ENCODE measurements around the gene TPK1. TPM values are rescaled to one million over a fixed set of nuclear protein-coding genes. Genes with fewer than 3 reads are reported as not detected.

Gene TPK1
- polyA plus RNA-seq, 4 donors, result 2.7 to 21.9 (median 15.3) TPM

DNA sequence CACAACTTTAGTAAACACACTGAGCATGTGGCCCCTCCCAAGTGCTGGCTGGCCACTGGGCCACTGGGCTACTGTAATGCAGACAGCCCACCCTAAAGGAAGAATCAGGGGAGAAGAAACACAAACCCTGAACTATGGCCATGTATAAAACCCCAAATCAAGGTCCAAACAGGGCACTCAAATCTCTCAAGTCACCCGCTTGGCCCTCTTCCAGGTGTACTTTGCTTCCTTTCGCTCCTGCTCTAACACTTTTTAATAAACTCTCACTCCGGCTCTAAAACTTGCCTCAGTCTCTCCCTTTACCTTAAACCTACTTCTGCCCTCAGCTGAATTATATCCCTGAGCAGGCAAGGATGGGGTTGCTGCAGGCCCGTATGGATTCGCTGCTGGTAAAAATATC, 72.6 kb downstream of the TPK1 start:
- peak overlapping the region in 1 of 3 donors; percentile 43 for H3K27ac ChIP-seq (ENCODE audit: low read depth in 1 of 3, low read length in 2 of 3)

DNA sequence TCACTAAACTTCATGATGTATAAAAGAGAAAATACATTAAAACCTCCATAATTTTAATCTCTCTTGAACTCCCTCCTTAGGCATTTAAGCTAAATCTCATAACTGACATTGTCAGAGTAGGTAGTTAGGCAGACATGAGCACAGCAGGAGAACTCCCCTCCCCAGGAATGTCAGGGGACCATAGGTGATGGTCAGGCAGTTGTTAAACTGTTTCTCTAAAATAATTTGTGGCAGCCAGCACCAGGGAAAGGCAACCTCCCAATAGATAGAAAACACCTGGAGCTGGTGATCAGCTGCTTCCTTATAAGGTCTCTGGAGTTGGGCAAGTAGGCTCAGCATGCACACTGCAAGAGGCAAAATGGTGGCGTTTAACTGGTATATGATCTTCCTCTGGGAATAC, 73.0 kb downstream of the TPK1 start:
- Histone ChIP-seq H3K27ac (ENCODE audit: low read depth in 1 of 3, low read length in 2 of 3) (peak overlapping the region in 1 of 3 donors; percentile 43), H3K4me3 (ENCODE audit: low read depth in 1 of 3, low read length in 3 of 3) (no peak overlapping the region), H3K9me3 (ENCODE audit: control insufficient read depth in 2 of 2, insufficient read depth in 1 of 2, low read depth in 1 of 2, low read length in 1 of 2) (no peaks in the 10 kb centered on the region), H3K36me3 (ENCODE audit: control insufficient read depth in 3 of 3, insufficient read depth in 2 of 3, low read depth in 1 of 3, low read length in 3 of 3) (no peaks in the 10 kb centered on the region), H3K4me1 (ENCODE audit: control insufficient read depth in 3 of 3, insufficient read depth in 2 of 3, low read depth in 1 of 3, low read length in 2 of 3) (peaks cover 0 to 7% (median 6%) of the 10 kb centered on the region in 3 donors), H3K27me3 (ENCODE audit: control insufficient read depth in 3 of 3, insufficient read depth in 3 of 3, low read length in 3 of 3) (no peaks in the 10 kb centered on the region)
- no peak for DNase-seq
- 27 to 62% (median 58%) methylated on average over 1 of the region's 1 CpG for WGBS, 3 donors
- no peak for FAIRE-seq

More for the DNA sequence above, 72.6 kb downstream of the TPK1 start:
- FAIRE-seq (no peak), DNase-seq (peak; percentile 70 to 90)
- H3K27me3 ChIP-seq (ENCODE audit: control insufficient read depth in 3 of 3, insufficient read depth in 3 of 3, low read length in 3 of 3), result no peaks in the 10 kb centered on the region
- no peak overlapping the region for H3K4me3 ChIP-seq (ENCODE audit: low read depth in 1 of 3, low read length in 3 of 3)
- no peaks in the 10 kb centered on the region for H3K36me3 ChIP-seq (ENCODE audit: control insufficient read depth in 3 of 3, insufficient read depth in 2 of 3, low read depth in 1 of 3, low read length in 3 of 3)
- no peaks in the 10 kb centered on the region for H3K9me3 ChIP-seq (ENCODE audit: control insufficient read depth in 2 of 2, insufficient read depth in 1 of 2, low read depth in 1 of 2, low read length in 1 of 2)
- WGBS, 3 donors, result 25 to 65% (median 37%) methylated on average over 5 of the region's 5 CpGs
- H3K4me1 ChIP-seq (ENCODE audit: control insufficient read depth in 3 of 3, insufficient read depth in 2 of 3, low read depth in 1 of 3, low read length in 2 of 3), result peaks cover 0 to 7% (median 6%) of the 10 kb centered on the region in 3 donors

DNA sequence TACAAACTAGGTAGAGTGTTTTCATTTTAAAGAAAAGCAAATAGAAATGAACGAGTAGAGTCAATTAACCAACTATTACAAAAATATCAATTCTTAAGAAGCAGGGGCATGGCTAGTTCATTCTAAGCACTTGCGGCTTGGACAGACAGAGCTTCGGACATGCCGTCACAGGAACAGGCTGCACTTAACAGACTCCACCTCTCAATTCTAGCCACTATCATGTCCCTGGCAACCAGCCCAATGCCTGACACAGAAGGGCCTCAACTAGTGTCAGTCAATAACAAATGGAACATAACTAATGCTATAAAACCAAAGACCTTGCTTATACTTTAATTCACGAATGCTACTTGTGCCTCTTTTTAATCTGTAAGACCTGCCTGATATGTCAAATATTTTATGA, 74.4 kb downstream of the TPK1 start:
- no peak for DNase-seq

DNA sequence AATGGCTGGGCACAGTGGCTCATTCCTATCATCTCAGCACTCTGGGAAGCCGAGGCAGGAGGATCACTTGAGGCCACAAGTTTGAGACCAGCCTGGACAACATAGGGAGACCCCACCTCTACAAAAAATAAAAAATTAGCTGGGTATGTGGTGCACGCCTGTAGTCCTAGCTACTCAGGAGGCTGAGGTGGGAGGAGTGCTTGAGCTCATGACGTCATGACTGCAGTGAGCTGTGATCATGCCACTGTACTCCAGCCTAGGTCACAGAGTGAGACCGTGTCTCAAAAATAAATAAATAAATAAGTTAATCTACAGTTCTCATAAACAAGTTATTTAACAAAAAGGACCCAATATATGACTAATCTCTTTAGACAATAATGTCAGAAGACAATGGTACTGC, 76.2 kb downstream of the TPK1 start:
- Histone ChIP-seq H3K36me3 (ENCODE audit: control insufficient read depth in 3 of 3, insufficient read depth in 2 of 3, low read depth in 1 of 3, low read length in 3 of 3) (peaks cover 0 to 2% (median 0%) of the 10 kb centered on the region in 3 donors), H3K4me1 (ENCODE audit: control insufficient read depth in 3 of 3, insufficient read depth in 2 of 3, low read depth in 1 of 3, low read length in 2 of 3) (peaks cover 0 to 7% (median 6%) of the 10 kb centered on the region in 3 donors), H3K27ac (ENCODE audit: low read depth in 1 of 3, low read length in 2 of 3) (no peak overlapping the region), H3K27me3 (ENCODE audit: control insufficient read depth in 3 of 3, insufficient read depth in 3 of 3, low read length in 3 of 3) (no peaks in the 10 kb centered on the region), H3K9me3 (ENCODE audit: control insufficient read depth in 2 of 2, insufficient read depth in 1 of 2, low read depth in 1 of 2, low read length in 1 of 2) (no peaks in the 10 kb centered on the region), H3K4me3 (ENCODE audit: low read depth in 1 of 3, low read length in 3 of 3) (no peak overlapping the region)
- no peak for FAIRE-seq
- no peak for DNase-seq
- 69 to 97% (median 96%) methylated on average over 4 of the region's 4 CpGs for WGBS, 3 donors

More for the DNA sequence above, 74.4 kb downstream of the TPK1 start:
- no peak for FAIRE-seq
- WGBS, 3 donors, result 79 to 82% (median 79%) methylated on average over 5 of the region's 5 CpGs
- H3K27ac ChIP-seq (ENCODE audit: low read depth in 1 of 3, low read length in 2 of 3), result no peak overlapping the region
- H3K9me3 ChIP-seq (ENCODE audit: control insufficient read depth in 2 of 2, insufficient read depth in 1 of 2, low read depth in 1 of 2, low read length in 1 of 2), result no peaks in the 10 kb centered on the region
- H3K27me3 ChIP-seq (ENCODE audit: control insufficient read depth in 3 of 3, insufficient read depth in 3 of 3, low read length in 3 of 3), result no peaks in the 10 kb centered on the region
- H3K4me3 ChIP-seq (ENCODE audit: low read depth in 1 of 3, low read length in 3 of 3), result no peak overlapping the region
- H3K36me3 ChIP-seq (ENCODE audit: control insufficient read depth in 3 of 3, insufficient read depth in 2 of 3, low read depth in 1 of 3, low read length in 3 of 3), result peaks cover 0 to 2% (median 0%) of the 10 kb centered on the region in 3 donors
- peaks cover 0 to 7% (median 6%) of the 10 kb centered on the region in 3 donors for H3K4me1 ChIP-seq (ENCODE audit: control insufficient read depth in 3 of 3, insufficient read depth in 2 of 3, low read depth in 1 of 3, low read length in 2 of 3)

DNA sequence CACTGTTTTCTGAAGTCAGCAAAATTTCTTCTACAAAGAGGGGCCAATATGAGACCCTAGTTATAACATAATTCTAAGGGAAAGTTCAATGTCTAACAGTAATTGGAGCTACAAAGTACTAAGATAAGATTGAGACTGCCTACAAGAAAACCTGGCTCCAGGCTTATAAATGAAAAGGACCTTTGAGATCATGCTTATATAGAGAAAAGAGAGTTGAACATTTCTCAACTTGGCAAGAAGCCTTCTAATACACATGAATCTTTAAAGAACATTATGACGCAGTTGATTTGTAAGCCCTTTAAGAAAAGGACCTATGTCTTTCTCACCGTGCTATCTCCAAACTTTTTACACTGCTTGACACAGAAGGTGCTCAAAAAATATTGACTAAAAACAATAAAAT, 87.9 kb downstream of the TPK1 start:
- Histone ChIP-seq H3K36me3 (ENCODE audit: control insufficient read depth in 3 of 3, insufficient read depth in 2 of 3, low read depth in 1 of 3, low read length in 3 of 3) (no peaks in the 10 kb centered on the region), H3K4me3 (ENCODE audit: low read depth in 1 of 3, low read length in 3 of 3) (no peak overlapping the region), H3K4me1 (ENCODE audit: control insufficient read depth in 3 of 3, insufficient read depth in 2 of 3, low read depth in 1 of 3, low read length in 2 of 3) (peaks cover 0 to 9% (median 0%) of the 10 kb centered on the region in 3 donors), H3K27me3 (ENCODE audit: control insufficient read depth in 3 of 3, insufficient read depth in 3 of 3, low read length in 3 of 3) (no peaks in the 10 kb centered on the region), H3K27ac (ENCODE audit: low read depth in 1 of 3, low read length in 2 of 3) (peak overlapping the region in 1 of 3 donors; percentile 75), H3K9me3 (ENCODE audit: control insufficient read depth in 2 of 2, insufficient read depth in 1 of 2, low read depth in 1 of 2, low read length in 1 of 2) (no peaks in the 10 kb centered on the region)
- DNase-seq, result peak; percentile 72 to 92
- 12 to 43% (median 29%) methylated on average over 2 of the region's 2 CpGs for WGBS, 3 donors
- peak; percentile 49 for FAIRE-seq

DNA sequence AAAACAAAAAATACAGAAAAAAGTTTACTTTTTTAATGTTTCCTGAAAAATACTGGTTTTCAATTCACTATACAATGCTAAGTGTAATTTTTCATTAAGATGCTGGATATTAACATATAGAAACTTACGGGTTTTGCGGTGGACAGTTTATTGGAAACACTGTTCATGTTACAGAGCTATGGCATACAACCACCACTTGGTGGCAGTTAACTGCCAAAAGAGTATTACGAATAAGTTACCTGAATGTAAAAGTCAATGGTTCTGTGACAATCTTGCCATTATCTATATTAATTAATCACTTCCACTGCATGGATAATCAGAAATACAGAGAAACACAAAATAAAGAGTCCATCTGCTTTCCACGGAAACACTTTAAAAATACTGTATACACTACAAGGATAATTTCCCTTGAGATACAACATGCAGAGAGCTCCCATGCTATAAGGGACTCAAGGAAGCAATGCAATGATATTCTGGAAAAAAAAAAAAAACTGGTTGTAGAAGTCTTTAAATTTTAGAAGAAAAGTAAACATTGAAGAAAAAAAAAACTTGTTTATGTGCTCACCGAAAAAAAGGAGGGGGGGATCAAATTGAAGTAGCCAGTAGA, 97.0 kb downstream of the TPK1 start:
- Histone ChIP-seq H3K27ac (ENCODE audit: low read depth in 1 of 3, low read length in 2 of 3) (no peak overlapping the region), H3K9me3 (ENCODE audit: control insufficient read depth in 2 of 2, insufficient read depth in 1 of 2, low read depth in 1 of 2, low read length in 1 of 2) (no peaks in the 10 kb centered on the region), H3K36me3 (ENCODE audit: control insufficient read depth in 3 of 3, insufficient read depth in 2 of 3, low read depth in 1 of 3, low read length in 3 of 3) (no peaks in the 10 kb centered on the region), H3K4me1 (ENCODE audit: control insufficient read depth in 3 of 3, insufficient read depth in 2 of 3, low read depth in 1 of 3, low read length in 2 of 3) (no peaks in the 10 kb centered on the region), H3K27me3 (ENCODE audit: control insufficient read depth in 3 of 3, insufficient read depth in 3 of 3, low read length in 3 of 3) (no peaks in the 10 kb centered on the region), H3K4me3 (ENCODE audit: low read depth in 1 of 3, low read length in 3 of 3) (no peak overlapping the region)
- DNase-seq, result peak; percentile 51 to 62
- WGBS, 3 donors, result 26 to 38% (median 35%) methylated on average over 5 of the region's 5 CpGs
- no peak for FAIRE-seq

DNA sequence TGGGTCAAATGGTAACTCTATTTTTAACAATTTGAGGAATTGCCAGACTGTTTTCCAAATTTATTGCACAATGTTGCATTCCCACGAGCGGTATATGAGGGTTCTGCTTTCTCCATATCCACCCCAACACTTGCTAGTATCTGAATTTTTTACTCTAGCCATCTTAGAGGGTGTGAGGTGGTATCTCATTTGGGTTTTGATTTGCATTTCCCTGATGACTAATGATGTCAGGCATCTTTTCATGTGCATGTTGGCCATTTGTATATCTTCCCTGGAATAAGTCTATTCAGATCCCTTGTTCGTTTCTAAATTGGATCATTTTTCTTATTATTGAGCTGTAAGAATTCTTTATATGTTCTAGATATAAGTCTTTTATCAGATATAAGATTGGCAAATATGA, 97.7 kb downstream of the TPK1 start:
- Histone ChIP-seq H3K27ac (ENCODE audit: low read depth in 1 of 3, low read length in 2 of 3) (no peak overlapping the region), H3K4me1 (ENCODE audit: control insufficient read depth in 3 of 3, insufficient read depth in 2 of 3, low read depth in 1 of 3, low read length in 2 of 3) (no peaks in the 10 kb centered on the region), H3K27me3 (ENCODE audit: control insufficient read depth in 3 of 3, insufficient read depth in 3 of 3, low read length in 3 of 3) (no peaks in the 10 kb centered on the region), H3K4me3 (ENCODE audit: low read depth in 1 of 3, low read length in 3 of 3) (no peak overlapping the region), H3K9me3 (ENCODE audit: control insufficient read depth in 2 of 2, insufficient read depth in 1 of 2, low read depth in 1 of 2, low read length in 1 of 2) (no peaks in the 10 kb centered on the region), H3K36me3 (ENCODE audit: control insufficient read depth in 3 of 3, insufficient read depth in 2 of 3, low read depth in 1 of 3, low read length in 3 of 3) (no peaks in the 10 kb centered on the region)
- DNase-seq, result no peak
- WGBS, 3 donors, result 49 to 55% (median 51%) methylated on average over 3 of the region's 3 CpGs
- no peak for FAIRE-seq

- no peak for FAIRE-seq
- H3K4me1 ChIP-seq (ENCODE audit: control insufficient read depth in 3 of 3, insufficient read depth in 2 of 3, low read depth in 1 of 3, low read length in 2 of 3), result no peaks in the 10 kb centered on the region
- 26 to 35% (median 29%) methylated on average over 1 of the region's 1 CpG for WGBS, 3 donors
Observed at GRCh38 chr7:144736880-144737493, 98.9 kb downstream of the TPK1 start.

More at GRCh38 chr7:144736880-144737493, 98.9 kb downstream of the TPK1 start:
- DNase-seq, result no peak
- H3K4me3 ChIP-seq (ENCODE audit: low read depth in 1 of 3, low read length in 3 of 3), result no peak overlapping the region
- no peaks in the 10 kb centered on the region for H3K36me3 ChIP-seq (ENCODE audit: control insufficient read depth in 3 of 3, insufficient read depth in 2 of 3, low read depth in 1 of 3, low read length in 3 of 3)
- no peak overlapping the region for H3K27ac ChIP-seq (ENCODE audit: low read depth in 1 of 3, low read length in 2 of 3)
- no peaks in the 10 kb centered on the region for H3K27me3 ChIP-seq (ENCODE audit: control insufficient read depth in 3 of 3, insufficient read depth in 3 of 3, low read length in 3 of 3)
- H3K9me3 ChIP-seq (ENCODE audit: control insufficient read depth in 2 of 2, insufficient read depth in 1 of 2, low read depth in 1 of 2, low read length in 1 of 2), result no peaks in the 10 kb centered on the region
